CD4-positive, alpha-beta T cell treated with Interleukin-6 at 100 ng/mL for 8 hours (primary cell): ENCODE data around the gene PTPRJ.

ENCODE experiments used
- DNase-seq: peaks from one replicate; pipeline ENCODE4 v3.0.0-alpha.2; 2020; ENCODE audit warnings: mixed read lengths, low spot score

Gene PTPRJ

DNA sequence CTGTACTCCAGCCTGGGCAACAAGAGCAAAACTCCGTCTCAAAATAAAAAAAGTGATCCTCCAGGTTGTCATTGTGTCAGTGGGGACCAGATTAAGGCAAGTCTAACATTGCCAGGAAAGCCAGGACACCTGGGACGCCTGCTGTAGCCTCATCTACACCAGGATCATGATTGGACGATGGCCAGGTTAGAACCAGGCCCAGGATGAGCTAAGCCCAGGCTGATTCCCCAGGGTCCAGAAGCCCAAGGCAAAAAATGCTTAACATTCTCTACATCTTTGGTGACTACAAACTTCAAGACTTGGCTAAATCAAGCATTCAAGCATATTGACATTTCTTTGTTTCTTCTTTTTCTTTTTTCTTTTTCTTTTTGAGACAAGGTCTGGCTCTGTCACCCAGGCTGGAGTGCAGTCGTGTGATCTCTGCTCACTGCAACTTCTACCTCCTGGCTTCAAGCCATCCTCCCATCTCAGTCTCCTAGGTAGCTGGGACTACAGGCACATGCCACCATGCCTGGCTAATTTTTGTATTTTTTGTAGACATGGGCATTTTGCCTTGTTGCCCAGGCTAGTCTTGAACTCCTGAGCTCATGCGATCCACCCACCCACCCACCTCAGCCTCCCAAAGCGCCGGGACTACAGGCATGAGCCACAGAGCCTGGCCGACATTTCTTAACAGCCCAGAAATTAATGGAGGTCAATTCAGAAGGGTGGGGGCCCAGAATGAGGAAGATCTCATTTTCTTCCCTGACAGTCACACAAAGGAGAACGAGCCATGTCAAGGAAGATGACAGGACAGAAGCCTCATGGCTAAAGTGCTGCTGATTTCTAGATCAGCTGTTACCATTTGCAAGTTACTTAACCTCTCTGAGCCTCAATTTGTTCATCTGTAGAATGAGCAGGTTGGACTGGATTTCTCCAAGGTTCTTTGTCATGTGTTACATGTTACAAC lies 12.5 kb upstream of the PTPRJ start:
- no peak for DNase-seq

GRCh38 chr11:47969401-47969800 lies 11.0 kb upstream of the PTPRJ start:
- no peak for DNase-seq

- DNase-seq: no peak
Observed at GRCh38 chr11:47971501-47971900, 8.9 kb upstream of the PTPRJ start.

- DNase-seq: no peak
Observed at GRCh38 chr11:47973173-47973572, 7.2 kb upstream of the PTPRJ start.

DNA sequence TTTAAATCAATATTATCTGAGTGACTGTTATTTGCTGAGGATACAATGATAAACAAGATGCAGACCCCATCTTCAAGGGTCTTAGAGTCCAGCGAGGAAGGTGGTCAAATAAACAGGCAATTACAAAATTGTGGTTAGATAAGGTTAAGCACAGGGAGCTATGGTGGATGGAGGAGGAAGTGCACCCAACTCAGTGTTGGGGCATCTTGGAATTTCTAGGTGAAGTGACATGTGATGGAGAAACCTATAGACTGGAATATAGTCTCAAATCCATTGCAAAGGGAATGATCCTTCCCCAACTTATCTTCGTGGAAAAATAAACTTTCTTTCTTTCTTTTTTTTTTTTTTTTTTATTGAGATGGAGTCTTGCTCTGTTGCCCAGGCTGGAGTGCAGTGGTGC lies 3.4 kb upstream of the PTPRJ start:
- no peak for DNase-seq

DNA sequence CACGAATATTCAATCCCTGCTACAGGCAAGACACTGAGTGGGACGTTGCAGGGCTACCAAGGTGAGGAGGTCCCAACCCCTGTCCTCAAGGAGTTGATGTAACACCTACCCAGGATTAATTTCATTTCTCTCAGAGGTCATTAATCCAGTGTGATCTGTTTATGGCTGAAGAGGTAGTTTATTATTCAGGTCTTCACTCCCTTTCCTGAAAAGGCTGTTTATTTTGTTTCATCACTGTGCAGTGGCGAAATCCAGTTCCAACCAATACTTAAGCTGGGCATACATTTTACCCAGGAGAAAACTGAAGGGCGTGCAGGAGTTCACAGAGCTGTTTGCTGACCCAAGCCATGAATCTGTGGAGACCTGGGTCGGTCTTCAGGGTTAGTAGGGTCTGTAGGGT lies 2.7 kb upstream of the PTPRJ start:
- no peak for DNase-seq

DNA sequence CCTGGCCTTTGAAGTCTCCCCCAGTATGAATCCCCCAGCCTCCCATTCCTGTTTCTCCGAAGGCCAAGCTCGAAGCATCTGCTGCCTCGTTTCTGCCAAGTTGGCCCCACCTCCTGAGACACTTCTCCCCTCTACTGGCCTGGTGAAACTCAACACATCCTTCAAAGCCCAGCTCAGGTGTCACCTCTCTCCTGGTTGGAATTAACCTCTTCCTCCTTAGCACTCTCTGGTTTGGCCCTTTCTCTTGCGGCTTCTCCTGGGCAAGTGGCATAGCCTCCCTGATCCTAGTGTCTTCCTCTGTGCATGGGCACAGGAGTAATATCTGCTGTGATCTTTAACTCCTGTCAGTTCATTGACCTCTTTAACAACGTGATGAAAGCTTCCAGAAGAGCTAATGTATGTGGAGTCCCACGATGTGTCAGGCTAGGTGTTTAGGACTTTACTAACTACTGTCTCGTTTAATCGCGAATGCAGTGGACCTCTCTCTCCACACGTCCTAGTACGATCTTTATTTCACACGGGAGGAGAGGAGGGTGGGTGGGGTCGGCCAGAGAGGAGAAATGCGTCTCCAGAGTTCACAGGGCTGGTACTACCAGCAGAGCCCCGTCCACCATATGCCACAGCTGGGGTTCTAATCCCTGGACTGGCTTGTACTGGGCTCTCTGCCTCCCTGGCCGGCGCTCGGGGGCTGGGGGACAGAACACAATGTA lies 826 bp upstream of the PTPRJ start:
- no peak for DNase-seq

DNA sequence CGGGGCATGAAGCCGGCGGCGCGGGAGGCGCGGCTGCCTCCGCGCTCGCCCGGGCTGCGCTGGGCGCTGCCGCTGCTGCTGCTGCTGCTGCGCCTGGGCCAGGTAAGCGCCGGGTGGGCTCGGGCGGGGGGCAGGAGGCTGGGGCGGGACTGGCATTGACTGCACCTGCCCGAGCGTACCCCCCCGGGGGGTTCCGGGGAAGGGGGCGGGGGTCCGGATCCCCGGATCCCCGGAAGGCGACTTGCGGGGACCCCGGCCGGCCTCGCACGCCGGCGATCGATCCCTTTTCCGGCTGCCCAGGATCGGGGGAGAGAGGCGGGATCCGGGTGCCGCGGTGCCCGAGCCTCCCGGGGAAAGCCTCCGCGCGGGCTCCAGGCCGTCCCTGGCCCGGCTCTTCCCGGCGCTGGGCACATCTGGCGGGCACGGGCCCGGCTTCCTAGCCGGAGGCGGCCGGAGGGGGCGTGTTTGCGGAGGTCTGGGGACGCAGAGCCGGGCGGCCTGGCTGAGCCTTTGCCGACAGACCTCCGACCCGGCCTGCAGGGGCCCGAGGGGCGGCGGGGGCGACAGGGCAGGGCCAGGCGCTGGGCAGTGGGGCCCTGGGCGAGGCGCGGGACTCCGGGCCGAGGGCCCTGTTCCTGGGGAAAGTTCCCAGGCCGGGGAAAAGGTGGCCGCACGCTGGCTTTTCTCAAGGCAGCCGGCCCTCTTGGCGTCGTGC lies 705 bp downstream of the PTPRJ start:
- no peak for DNase-seq

DNA sequence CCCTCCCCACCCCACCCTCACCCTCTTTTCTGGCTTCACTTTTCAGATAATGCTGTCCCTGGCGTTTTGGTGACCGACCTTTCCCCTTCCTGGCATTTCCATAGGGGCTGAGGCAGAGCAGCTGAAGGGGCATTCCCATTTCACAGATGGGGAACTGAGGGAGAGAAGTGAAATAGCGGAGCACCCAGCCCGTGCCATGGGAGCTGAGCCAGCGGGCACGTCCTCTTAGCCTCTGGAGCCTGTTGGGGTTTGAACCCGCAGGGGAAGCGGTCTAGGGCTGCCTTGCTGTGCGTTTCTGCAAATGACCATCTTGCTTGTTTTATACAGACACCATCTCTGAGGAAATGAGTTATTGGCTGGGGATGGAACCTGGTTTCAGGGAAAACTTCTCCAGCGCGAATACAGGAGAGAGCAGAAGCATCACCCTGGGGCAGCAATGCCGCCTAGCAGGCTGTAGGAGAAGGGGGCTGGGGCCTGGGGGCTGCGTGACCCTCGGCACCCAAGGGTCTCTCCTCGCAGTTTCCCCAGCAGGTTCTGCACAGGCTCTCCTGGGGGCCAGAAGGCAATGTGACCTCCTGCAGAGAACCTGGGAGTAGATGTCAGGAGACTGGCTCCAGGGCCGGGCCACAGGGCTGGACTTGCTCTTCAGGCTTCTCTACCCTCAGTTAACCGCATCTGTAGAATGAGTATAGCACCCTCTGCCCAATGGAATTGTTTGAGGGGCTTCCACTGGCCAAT lies 1.5 kb downstream of the PTPRJ start:
- peak; percentile 17 for DNase-seq

DNA sequence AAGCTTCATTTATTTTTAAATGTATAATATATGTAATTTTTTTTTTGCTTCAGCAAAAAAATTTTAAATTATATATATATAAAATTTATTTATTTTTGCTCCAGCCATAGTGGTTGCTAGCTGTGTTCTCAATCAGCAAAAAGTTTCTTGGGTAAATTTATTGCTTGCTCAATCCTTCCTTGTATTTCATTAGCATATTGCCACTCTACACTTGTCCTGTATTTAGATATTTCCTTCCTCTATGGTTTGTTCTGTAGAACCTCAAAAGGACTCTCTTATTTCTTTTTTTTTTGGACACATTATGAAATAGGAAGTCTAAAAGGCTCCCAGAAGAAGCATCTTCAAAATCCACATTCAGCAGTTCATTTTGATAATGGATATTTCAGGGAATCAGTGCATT lies 2.3 kb downstream of the PTPRJ start:
- DNase-seq: no peak

DNA sequence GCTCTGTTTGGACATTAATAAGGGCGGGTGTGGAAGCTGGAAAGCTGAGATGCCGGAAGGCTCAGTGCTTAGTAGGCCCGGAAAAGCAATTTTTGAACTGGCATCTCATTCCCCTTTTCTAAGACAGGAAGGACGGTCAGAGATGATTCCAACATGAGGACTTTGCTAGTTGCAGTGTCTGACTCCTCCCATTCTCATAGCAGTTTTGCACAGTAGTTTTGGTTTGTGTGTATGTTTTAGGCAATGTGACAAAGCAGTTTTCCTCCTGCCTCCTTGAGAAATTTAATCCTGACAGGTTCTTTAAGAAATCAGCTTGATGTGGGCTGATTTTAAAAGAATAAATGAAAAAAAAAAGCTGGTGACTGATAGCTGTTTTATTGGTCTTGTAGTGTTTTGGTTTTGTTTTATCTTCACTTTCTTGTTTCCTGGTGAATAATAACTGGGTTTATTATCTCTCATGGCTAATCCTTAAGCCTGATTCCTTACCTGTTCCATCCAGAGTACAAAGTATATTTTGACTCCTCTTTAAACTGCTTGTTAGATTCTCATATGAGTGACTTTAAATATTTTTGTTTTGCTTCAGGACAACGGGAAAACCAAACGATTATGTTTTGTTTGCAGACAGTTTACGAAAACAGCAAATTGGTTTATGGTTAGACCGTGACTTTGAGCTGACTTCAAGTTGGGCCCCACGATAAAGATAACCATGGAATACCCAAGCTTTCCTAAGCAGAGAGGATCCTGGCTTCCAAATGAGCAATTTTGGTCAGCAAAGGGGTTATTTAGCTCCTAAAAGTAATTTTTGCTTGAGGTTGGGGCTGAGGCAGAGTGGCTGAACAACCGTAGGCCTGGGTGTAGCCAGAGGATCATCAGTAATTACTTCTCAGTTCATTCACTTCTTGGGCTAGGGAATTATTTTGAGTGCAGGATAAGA lies 3.4 kb downstream of the PTPRJ start:
- DNase-seq: no peak

DNA sequence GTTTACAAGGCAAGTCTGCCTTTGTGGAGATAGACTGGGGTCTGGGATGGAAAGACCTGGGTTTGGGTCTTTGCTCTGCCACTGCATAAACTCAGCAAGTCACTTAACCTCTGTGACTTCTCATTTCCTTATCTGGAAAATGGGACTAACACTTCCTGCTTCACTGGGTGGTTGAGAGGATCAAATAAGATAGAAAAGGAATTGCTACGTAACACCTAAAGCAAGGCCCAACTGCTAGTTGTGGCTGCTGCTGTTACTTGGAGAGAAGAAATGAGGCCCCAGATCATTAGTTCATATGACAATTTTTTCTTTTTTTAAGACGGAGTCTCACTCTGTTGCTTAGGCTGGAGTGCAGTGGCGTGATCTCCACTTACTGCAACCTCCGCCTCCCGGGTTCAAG lies 5.9 kb downstream of the PTPRJ start:
- no peak for DNase-seq

DNA sequence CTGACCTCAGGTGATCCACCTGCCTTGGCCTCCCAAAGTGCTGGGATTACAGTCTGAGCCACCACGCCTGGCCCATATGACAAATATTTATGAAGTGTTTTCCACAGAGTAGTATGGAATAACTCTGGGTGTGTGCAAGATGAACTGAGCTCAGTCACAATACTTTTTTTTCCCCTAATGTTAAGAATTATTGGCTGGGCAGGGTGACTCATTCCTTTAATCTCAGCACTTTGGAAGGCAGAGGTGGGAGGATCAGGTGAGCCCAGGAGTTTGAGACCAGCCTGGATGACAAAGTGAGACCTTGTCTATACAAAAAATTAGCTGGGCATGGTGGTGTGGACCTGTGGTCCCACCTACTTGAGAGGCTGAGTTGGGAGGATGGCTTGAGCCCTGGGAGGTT lies 6.4 kb downstream of the PTPRJ start:
- DNase-seq: no peak

- no peak for DNase-seq
Observed at GRCh38 chr11:47987310-47987709, 7.0 kb downstream of the PTPRJ start.

GRCh38 chr11:47987781-47988180 lies 7.4 kb downstream of the PTPRJ start:
- DNase-seq: no peak

GRCh38 chr11:47989779-47990178 lies 9.4 kb downstream of the PTPRJ start:
- DNase-seq: no peak

GRCh38 chr11:47991266-47991830 lies 11.0 kb downstream of the PTPRJ start:
- DNase-seq: peak; percentile 41

GRCh38 chr11:47991894-47992293 lies 11.5 kb downstream of the PTPRJ start:
- DNase-seq: no peak

DNA sequence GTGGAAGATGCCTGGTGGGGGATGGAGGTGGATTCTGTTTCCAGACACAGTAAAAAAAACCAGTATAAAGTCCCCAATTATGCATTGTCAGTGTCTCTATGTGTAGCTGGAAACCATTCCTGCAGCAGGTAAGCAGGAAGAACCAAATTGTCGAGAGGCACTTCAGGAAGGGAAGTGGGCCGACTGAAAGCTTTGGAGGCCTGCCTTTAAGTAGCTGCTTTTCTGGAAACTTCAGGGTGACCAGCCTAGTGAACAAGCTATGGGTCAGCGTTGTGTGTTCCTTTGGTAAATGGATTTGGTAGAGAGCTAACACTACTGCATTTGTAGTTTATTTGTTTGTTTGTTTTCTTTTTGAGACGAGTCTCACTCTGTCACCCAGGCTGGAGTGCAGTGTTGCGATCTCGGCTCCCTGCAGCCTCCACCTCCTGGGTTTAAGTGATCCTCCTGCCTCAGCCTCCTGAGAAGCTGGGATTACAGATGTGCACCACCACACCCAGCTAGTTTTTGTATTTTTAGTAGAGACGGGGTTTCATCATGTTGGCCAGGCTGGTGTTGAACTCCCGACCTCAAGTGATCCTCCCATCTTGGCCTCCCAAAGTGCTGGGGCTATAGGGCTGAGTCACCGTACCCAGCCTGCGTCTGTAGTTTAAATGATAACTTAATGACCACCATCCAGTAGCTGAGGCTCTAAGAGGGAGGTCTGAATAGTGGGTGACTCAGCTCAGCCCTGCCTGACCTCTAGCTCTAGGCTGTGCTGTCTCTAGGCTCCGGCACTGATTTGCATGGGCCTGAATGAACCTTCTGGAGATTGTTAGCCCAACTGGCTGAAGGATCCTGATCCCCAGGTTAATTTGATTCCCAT lies 12.8 kb downstream of the PTPRJ start:
- DNase-seq: no peak

- no peak for DNase-seq
Observed at GRCh38 chr11:47994417-47994816, 14.1 kb downstream of the PTPRJ start.
